ENCODE measurements around the gene ASB7.

The ASB7 gene

DNA sequence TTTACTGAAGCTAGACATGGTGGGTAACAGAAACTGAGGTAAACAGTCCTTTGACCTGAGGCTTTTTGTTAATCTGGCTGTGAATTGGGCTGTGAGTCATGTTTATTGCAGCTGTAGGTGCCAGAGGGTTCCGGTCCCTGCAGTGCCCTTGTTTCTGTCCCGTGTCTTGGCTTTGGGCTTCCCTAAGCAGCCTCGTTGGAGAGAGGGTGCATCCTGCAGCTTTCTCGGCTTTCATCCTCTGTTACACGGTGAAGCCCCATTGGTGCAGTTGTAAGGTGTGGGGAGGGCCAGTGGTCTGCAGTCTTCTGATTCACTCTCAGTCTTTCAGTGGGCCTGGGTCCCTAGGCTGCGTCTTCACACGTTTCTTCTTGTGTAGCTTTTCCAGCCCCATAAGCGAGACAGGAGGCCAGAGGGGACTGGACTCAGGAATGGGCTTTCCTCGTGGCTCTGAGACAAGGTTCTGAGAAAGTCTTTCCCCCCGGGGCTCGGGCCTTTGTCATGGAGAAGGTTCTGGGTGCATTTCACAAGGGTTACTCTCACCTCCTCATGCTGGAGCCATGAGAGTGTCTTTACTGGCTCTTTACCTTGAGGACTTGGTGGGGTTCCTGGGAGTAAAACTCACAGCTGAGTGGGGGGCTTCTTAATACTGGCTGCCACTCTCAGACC is 33.1 kb downstream of the ASB7 start:
- H4K20me1 ChIP-seq (ENCODE audit: low read depth, low read length): no peaks in the 10 kb centered on the region
- H3K9me3 ChIP-seq (ENCODE audit: insufficient read depth, low read length): no peaks in the 10 kb centered on the region
- TF ChIP-seq, protein P1, sequence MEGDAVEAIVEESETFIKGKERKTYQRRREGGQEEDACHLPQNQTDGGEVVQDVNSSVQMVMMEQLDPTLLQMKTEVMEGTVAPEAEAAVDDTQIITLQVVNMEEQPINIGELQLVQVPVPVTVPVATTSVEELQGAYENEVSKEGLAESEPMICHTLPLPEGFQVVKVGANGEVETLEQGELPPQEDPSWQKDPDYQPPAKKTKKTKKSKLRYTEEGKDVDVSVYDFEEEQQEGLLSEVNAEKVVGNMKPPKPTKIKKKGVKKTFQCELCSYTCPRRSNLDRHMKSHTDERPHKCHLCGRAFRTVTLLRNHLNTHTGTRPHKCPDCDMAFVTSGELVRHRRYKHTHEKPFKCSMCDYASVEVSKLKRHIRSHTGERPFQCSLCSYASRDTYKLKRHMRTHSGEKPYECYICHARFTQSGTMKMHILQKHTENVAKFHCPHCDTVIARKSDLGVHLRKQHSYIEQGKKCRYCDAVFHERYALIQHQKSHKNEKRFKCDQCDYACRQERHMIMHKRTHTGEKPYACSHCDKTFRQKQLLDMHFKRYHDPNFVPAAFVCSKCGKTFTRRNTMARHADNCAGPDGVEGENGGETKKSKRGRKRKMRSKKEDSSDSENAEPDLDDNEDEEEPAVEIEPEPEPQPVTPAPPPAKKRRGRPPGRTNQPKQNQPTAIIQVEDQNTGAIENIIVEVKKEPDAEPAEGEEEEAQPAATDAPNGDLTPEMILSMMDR (IDR thresholded peaks at IDR 0.05; ENCODE audit: insufficient read depth, low read length, poor library complexity, severe bottlenecking): no peak
- no peak for TF ChIP-seq EZH2phosphoT487 (conservative IDR thresholded peaks at IDR 0.05; ENCODE audit: low read length)
- H3K9me2 ChIP-seq (replicated peaks; ENCODE audit: insufficient read depth, low read length): no peaks in the 10 kb centered on the region
- H3K9ac ChIP-seq (ENCODE audit: low read length): no peak overlapping the region
- H2AFZ ChIP-seq (ENCODE audit: low read depth, low read length, severe bottlenecking): no peak overlapping the region
- no peaks in the 10 kb centered on the region for H3F3A ChIP-seq (ENCODE audit: insufficient read depth)
- H3K27ac ChIP-seq (ENCODE audit: low read depth, low read length): no peak overlapping the region
- no peaks in the 10 kb centered on the region for H3K27me3 ChIP-seq (ENCODE audit: low read length)
- H3K36me3 ChIP-seq (ENCODE audit: low read length): no peaks in the 10 kb centered on the region
- H3K4me2 ChIP-seq (ENCODE audit: low read depth, low read length, poor library complexity, severe bottlenecking): no peak overlapping the region
- peaks cover 45% of the 10 kb centered on the region for H3K79me2 ChIP-seq (ENCODE audit: insufficient read depth, low read length)
- no peak overlapping the region for H3K4me3 ChIP-seq (ENCODE audit: insufficient read depth, low read length, poor library complexity, severe bottlenecking)

DNA sequence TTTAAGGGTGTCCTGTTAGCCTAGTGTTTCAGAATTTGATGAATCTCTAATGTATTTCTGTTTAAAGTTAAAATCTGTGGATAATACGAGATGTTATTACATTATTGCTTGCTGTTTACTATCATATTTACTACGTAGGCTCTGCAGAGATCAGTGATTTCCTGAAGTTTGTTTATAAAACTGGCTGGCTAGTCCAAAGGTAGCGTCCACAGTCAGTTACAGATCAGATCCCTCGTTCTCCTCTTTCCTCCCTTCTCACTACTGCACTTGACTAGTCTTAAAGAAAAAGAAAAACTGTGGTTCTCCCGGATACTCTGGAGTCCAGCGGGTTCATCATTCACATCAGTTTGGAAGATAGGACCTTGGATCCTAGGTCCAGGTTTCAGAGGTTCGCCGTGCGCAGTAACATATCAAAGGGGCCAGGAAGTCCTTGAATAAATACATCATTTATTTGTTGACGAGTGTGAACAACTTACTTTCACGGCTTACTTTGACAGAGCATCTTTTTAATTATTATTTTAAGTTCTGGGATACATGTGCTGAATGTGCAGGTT is 35.9 kb downstream of the ASB7 start:
- H3K36me3 ChIP-seq (ENCODE audit: low read length): no peaks in the 10 kb centered on the region
- H3K4me3 ChIP-seq (ENCODE audit: insufficient read depth, low read length, poor library complexity, severe bottlenecking): no peak overlapping the region
- no peaks in the 10 kb centered on the region for H3K27me3 ChIP-seq (ENCODE audit: low read length)
- H3K79me2 ChIP-seq (ENCODE audit: insufficient read depth, low read length): peaks cover 41% of the 10 kb centered on the region
- no peaks in the 10 kb centered on the region for H4K20me1 ChIP-seq (ENCODE audit: low read depth, low read length)
- no peak overlapping the region for H3K4me2 ChIP-seq (ENCODE audit: low read depth, low read length, poor library complexity, severe bottlenecking)
- no peaks in the 10 kb centered on the region for H3K9me3 ChIP-seq (ENCODE audit: insufficient read depth, low read length)
- H3K9ac ChIP-seq (ENCODE audit: low read length): no peak overlapping the region
- no peak overlapping the region for H2AFZ ChIP-seq (ENCODE audit: low read depth, low read length, severe bottlenecking)
- TF ChIP-seq, protein P1 (IDR thresholded peaks at IDR 0.05; ENCODE audit: insufficient read depth, low read length, poor library complexity, severe bottlenecking): no peak
- no peak for TF ChIP-seq EZH2phosphoT487 (conservative IDR thresholded peaks at IDR 0.05; ENCODE audit: low read length)
- H3F3A ChIP-seq (ENCODE audit: insufficient read depth): no peaks in the 10 kb centered on the region
- no peaks in the 10 kb centered on the region for H3K9me2 ChIP-seq (replicated peaks; ENCODE audit: insufficient read depth, low read length)
- no peak overlapping the region for H3K27ac ChIP-seq (ENCODE audit: low read depth, low read length)

DNA sequence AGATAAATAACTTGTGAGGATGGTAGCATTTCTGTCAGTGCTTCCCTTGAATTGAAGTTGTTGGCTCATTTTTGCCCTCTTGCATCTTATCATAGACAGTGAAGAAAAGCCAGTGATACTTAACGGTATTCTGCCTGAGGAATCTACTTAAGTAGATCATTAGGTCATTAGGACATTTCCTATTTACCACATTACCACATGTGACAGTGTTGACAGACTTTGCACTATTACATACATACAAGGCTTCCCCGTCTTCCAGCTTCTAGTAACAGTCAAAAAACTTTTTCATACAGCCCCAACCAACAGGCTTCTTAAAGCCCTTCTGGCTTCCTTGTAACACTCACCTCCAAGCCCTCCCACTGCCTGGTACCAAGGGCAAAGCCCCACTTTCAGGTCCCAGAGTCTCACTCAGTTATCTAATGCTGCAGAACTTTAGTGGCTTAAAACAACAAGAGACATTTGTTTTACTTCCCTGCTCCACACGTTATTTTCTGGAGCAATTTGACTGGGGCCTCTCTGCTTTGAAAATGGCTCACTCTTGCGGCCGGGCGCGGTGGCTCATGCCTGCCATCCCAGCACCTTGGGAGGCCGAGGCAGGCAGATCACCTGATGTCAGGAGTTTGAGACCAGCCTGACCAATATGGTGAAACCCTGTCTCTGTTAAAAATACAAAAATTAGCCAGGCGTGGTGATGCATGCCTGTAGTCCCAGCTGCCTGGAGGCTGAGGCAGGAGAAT is 40.0 kb downstream of the ASB7 start:
- H3K9me3 ChIP-seq (ENCODE audit: insufficient read depth, low read length): no peaks in the 10 kb centered on the region
- H3K9me2 ChIP-seq (replicated peaks; ENCODE audit: insufficient read depth, low read length): no peaks in the 10 kb centered on the region
- H3K9ac ChIP-seq (ENCODE audit: low read length): no peak overlapping the region
- H4K20me1 ChIP-seq (ENCODE audit: low read depth, low read length): no peaks in the 10 kb centered on the region
- H3K36me3 ChIP-seq (ENCODE audit: low read length): no peaks in the 10 kb centered on the region
- H3K4me2 ChIP-seq (ENCODE audit: low read depth, low read length, poor library complexity, severe bottlenecking): no peak overlapping the region
- no peaks in the 10 kb centered on the region for H3K27me3 ChIP-seq (ENCODE audit: low read length)
- no peak overlapping the region for H3K4me3 ChIP-seq (ENCODE audit: insufficient read depth, low read length, poor library complexity, severe bottlenecking)
- H2AFZ ChIP-seq (ENCODE audit: low read depth, low read length, severe bottlenecking): no peak overlapping the region
- TF ChIP-seq, protein P1 (IDR thresholded peaks at IDR 0.05; ENCODE audit: insufficient read depth, low read length, poor library complexity, severe bottlenecking): no peak
- TF ChIP-seq EZH2phosphoT487 (conservative IDR thresholded peaks at IDR 0.05; ENCODE audit: low read length): no peak
- no peaks in the 10 kb centered on the region for H3F3A ChIP-seq (ENCODE audit: insufficient read depth)
- no peak overlapping the region for H3K27ac ChIP-seq (ENCODE audit: low read depth, low read length)
- H3K79me2 ChIP-seq (ENCODE audit: insufficient read depth, low read length): peaks cover 26% of the 10 kb centered on the region

Measured in SU-DHL-6 (cell line).